ENCODE measurements around the gene RIOK1.

The RIOK1 gene

DNA sequence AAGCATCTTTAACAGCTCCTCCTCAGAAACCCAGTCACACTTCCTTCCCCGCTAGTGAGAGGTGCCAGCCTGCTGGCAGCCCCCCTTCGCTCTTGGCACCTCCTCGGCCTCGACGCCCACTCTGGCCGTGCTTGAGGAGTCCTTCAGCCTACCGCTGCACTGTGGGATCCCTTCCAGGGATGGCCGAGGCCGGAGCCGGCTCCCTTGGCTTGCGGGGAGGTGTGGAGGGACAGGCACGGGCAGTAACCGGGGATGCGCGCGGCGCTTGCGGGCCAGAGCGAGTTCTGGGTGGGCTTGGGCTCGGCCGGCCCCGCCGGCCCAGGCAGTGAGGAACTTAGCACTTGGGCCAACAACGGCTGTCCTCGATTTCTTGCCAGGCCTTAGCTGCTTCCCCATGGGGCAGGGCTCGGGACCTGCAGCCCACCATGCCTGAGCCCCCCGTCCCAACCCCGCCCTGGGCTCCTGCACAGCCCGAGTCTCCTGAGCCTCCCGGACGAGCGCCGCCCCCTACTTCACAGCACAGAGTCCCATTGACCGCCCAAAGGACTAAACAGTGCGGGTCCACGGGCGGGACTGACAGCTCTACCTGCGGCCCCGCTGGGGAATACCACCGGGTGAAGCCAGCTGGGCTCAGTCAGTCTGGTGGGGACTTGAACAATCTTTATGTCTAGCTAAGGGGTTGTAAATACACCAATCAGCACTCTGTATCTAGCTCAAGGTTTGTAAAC, 51.6 kb downstream of the RIOK1 start:
- TF ChIP-seq SNAI2 (CRISPR knock-in tag; IDR thresholded peaks at IDR 0.05) (no peak), CSDC2 (CRISPR knock-in tag; IDR thresholded peaks at IDR 0.05) (no peak), PATZ1 (CRISPR knock-in tag; IDR thresholded peaks at IDR 0.05; ENCODE audit: borderline replicate concordance) (no peak), ZNF70 (CRISPR knock-in tag; IDR thresholded peaks at IDR 0.05) (no peak), ZNF8 (CRISPR knock-in tag; IDR thresholded peaks at IDR 0.05) (no peak), TCF4 (CRISPR knock-in tag; IDR thresholded peaks at IDR 0.05; ENCODE audit: borderline replicate concordance) (no peak)
- TF ChIP-seq, protein P1, sequence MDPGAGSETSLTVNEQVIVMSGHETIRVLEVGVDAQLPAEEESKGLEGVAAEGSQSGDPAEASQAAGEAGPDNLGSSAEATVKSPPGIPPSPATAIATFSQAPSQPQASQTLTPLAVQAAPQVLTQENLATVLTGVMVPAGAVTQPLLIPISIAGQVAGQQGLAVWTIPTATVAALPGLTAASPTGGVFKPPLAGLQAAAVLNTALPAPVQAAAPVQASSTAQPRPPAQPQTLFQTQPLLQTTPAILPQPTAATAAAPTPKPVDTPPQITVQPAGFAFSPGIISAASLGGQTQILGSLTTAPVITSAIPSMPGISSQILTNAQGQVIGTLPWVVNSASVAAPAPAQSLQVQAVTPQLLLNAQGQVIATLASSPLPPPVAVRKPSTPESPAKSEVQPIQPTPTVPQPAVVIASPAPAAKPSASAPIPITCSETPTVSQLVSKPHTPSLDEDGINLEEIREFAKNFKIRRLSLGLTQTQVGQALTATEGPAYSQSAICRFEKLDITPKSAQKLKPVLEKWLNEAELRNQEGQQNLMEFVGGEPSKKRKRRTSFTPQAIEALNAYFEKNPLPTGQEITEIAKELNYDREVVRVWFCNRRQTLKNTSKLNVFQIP (CRISPR knock-in tag; IDR thresholded peaks at IDR 0.05; ENCODE audit: borderline replicate concordance, low read depth) = no peak
- ATAC-seq = no peak

- no peak for TF ChIP-seq RARB (CRISPR knock-in tag; IDR thresholded peaks at IDR 0.05)
- no peak for TF ChIP-seq GLIS3 (CRISPR knock-in tag; IDR thresholded peaks at IDR 0.05)
- no peak for TF ChIP-seq ZNF8 (CRISPR knock-in tag; IDR thresholded peaks at IDR 0.05)
- TF ChIP-seq ARNTL (CRISPR knock-in tag; IDR thresholded peaks at IDR 0.05; ENCODE audit: borderline replicate concordance, low read depth) = no peak
- TF ChIP-seq PPARA (CRISPR knock-in tag; IDR thresholded peaks at IDR 0.05; ENCODE audit: borderline replicate concordance) = no peak
- no peak for ATAC-seq
Measured at GRCh38 chr6:7442467-7442866, 52.9 kb downstream of the RIOK1 start.

GRCh38 chr6:7445101-7445500, 55.5 kb downstream of the RIOK1 start:
- TF ChIP-seq ZC3H10 (CRISPR knock-in tag; IDR thresholded peaks at IDR 0.05) (no peak), RARB (CRISPR knock-in tag; IDR thresholded peaks at IDR 0.05) (no peak), ZNF8 (CRISPR knock-in tag; IDR thresholded peaks at IDR 0.05) (no peak), TOX (CRISPR knock-in tag; IDR thresholded peaks at IDR 0.05; ENCODE audit: borderline replicate concordance) (no peak), ARNTL (CRISPR knock-in tag; IDR thresholded peaks at IDR 0.05; ENCODE audit: borderline replicate concordance, low read depth) (no peak), ZFP3 (CRISPR knock-in tag; IDR thresholded peaks at IDR 0.05) (no peak), CSDC2 (CRISPR knock-in tag; IDR thresholded peaks at IDR 0.05) (no peak), ZFP30 (CRISPR knock-in tag; IDR thresholded peaks at IDR 0.05) (no peak), ISL1 (CRISPR knock-in tag; IDR thresholded peaks at IDR 0.05) (no peak), SNAI2 (CRISPR knock-in tag; IDR thresholded peaks at IDR 0.05) (no peak), PATZ1 (CRISPR knock-in tag; IDR thresholded peaks at IDR 0.05; ENCODE audit: borderline replicate concordance) (no peak), ESRRG (CRISPR knock-in tag; IDR thresholded peaks at IDR 0.05) (no peak), PPARA (CRISPR knock-in tag; IDR thresholded peaks at IDR 0.05; ENCODE audit: borderline replicate concordance) (no peak), ZNF565 (CRISPR knock-in tag; conservative IDR thresholded peaks at IDR 0.05; ENCODE audit: low read depth) (no peak), GLIS3 (CRISPR knock-in tag; IDR thresholded peaks at IDR 0.05) (no peak), ZNF70 (CRISPR knock-in tag; IDR thresholded peaks at IDR 0.05) (no peak)
- TF ChIP-seq, protein P2, sequence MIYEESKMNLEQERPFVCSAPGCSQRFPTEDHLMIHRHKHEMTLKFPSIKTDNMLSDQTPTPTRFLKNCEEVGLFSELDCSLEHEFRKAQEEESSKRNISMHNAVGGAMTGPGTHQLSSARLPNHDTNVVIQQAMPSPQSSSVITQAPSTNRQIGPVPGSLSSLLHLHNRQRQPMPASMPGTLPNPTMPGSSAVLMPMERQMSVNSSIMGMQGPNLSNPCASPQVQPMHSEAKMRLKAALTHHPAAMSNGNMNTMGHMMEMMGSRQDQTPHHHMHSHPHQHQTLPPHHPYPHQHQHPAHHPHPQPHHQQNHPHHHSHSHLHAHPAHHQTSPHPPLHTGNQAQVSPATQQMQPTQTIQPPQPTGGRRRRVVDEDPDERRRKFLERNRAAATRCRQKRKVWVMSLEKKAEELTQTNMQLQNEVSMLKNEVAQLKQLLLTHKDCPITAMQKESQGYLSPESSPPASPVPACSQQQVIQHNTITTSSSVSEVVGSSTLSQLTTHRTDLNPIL (CRISPR knock-in tag; IDR thresholded peaks at IDR 0.05; ENCODE audit: low read depth) = no peak
- no peak for ATAC-seq

GRCh38 chr6:7445885-7446461, 56.4 kb downstream of the RIOK1 start:
- TF ChIP-seq PPARA (CRISPR knock-in tag; IDR thresholded peaks at IDR 0.05; ENCODE audit: borderline replicate concordance) (no peak), GLIS3 (CRISPR knock-in tag; IDR thresholded peaks at IDR 0.05) (no peak), ISL1 (CRISPR knock-in tag; IDR thresholded peaks at IDR 0.05) (no peak), TOX (CRISPR knock-in tag; IDR thresholded peaks at IDR 0.05; ENCODE audit: borderline replicate concordance) (no peak)

More at GRCh38 chr6:7445885-7446461, 56.4 kb downstream of the RIOK1 start:
- no peak for ATAC-seq
